Duodenal mucosa (tissue), 2 donors: ENCODE data around the gene TSPAN5.

ENCODE experiments used
- H3K27ac ChIP-seq: one replicate; pipeline ENCODE4 v1.7.0; 2013; ENCODE audit warnings: low read depth, low read length
- H3K27me3 ChIP-seq, 2 donors: one replicate each; pipeline ENCODE4 v1.7.0; 2013; ENCODE audit warnings: low read length in 2 of 2, control low read depth in 1 of 2; ENCODE audit not compliant: insufficient read depth in 2 of 2, control insufficient read depth in 1 of 2
- H3K36me3 ChIP-seq, 2 donors: one replicate each; pipeline ENCODE4 v1.7.0; 2013; ENCODE audit warnings: low read length in 2 of 2, control low read depth in 1 of 2; ENCODE audit not compliant: insufficient read depth in 2 of 2, control insufficient read depth in 1 of 2
- H3K4me1 ChIP-seq, 2 donors: one replicate each; pipeline ENCODE4 v1.7.0; 2013; ENCODE audit warnings: low read length in 2 of 2, control low read depth in 1 of 2; ENCODE audit not compliant: insufficient read depth in 2 of 2, control insufficient read depth in 1 of 2
- H3K4me3 ChIP-seq, 2 donors: one replicate each; pipeline ENCODE4 v1.7.0; 2013; ENCODE audit warnings: low read length in 2 of 2, low read depth in 1 of 2
- H3K9ac ChIP-seq, 2 donors: one replicate each; pipeline ENCODE4 v1.7.0; 2013; ENCODE audit warnings: low read length in 2 of 2, low read depth in 1 of 2
- H3K9me3 ChIP-seq, 2 donors: one replicate each; pipeline ENCODE4 v1.7.0; 2013; ENCODE audit warnings: low read length in 2 of 2, control low read depth in 1 of 2; ENCODE audit not compliant: control insufficient read depth in 1 of 2

The TSPAN5 gene

GRCh38 chr4:98577956-98578355 lies 80.5 kb downstream of the TSPAN5 start:
- H3K9me3 ChIP-seq, result no peaks in the 10 kb centered on the region
- no peaks in the 10 kb centered on the region for H3K4me1 ChIP-seq
- no peak overlapping the region for H3K27ac ChIP-seq
- no peak overlapping the region for H3K4me3 ChIP-seq
- no peak overlapping the region for H3K9ac ChIP-seq
- no peaks in the 10 kb centered on the region for H3K36me3 ChIP-seq
- H3K27me3 ChIP-seq, result no peaks in the 10 kb centered on the region

- no peaks in the 10 kb centered on the region for H3K27me3 ChIP-seq
- H3K9me3 ChIP-seq, result no peaks in the 10 kb centered on the region
- H3K4me3 ChIP-seq, result no peak overlapping the region
- no peak overlapping the region for H3K9ac ChIP-seq
- H3K36me3 ChIP-seq, result no peaks in the 10 kb centered on the region
- no peak overlapping the region for H3K27ac ChIP-seq
- H3K4me1 ChIP-seq, result no peaks in the 10 kb centered on the region
Observed at GRCh38 chr4:98574816-98575215, 83.6 kb downstream of the TSPAN5 start.

- H3K9me3 ChIP-seq, result no peaks in the 10 kb centered on the region
- no peak overlapping the region for H3K27ac ChIP-seq
- H3K4me3 ChIP-seq, result no peak overlapping the region
- no peaks in the 10 kb centered on the region for H3K27me3 ChIP-seq
- no peaks in the 10 kb centered on the region for H3K36me3 ChIP-seq
- no peaks in the 10 kb centered on the region for H3K4me1 ChIP-seq
- no peak overlapping the region for H3K9ac ChIP-seq
Observed at GRCh38 chr4:98573791-98574190, 84.6 kb downstream of the TSPAN5 start.

GRCh38 chr4:98572697-98573096 lies 85.7 kb downstream of the TSPAN5 start:
- no peak overlapping the region for H3K4me3 ChIP-seq
- no peak overlapping the region for H3K27ac ChIP-seq
- no peaks in the 10 kb centered on the region for H3K36me3 ChIP-seq
- no peaks in the 10 kb centered on the region for H3K4me1 ChIP-seq
- no peaks in the 10 kb centered on the region for H3K27me3 ChIP-seq
- no peak overlapping the region for H3K9ac ChIP-seq
- no peaks in the 10 kb centered on the region for H3K9me3 ChIP-seq

- Histone ChIP-seq H3K27me3 (no peaks in the 10 kb centered on the region), H3K36me3 (no peaks in the 10 kb centered on the region), H3K27ac (no peak overlapping the region), H3K4me1 (no peaks in the 10 kb centered on the region), H3K9me3 (no peaks in the 10 kb centered on the region), H3K4me3 (no peak overlapping the region), H3K9ac (no peak overlapping the region)
Observed at GRCh38 chr4:98571161-98571786, 87.1 kb downstream of the TSPAN5 start.

- Histone ChIP-seq H3K4me3 (no peak overlapping the region), H3K27ac (no peak overlapping the region), H3K4me1 (no peaks in the 10 kb centered on the region), H3K9me3 (no peaks in the 10 kb centered on the region), H3K9ac (no peak overlapping the region), H3K27me3 (no peaks in the 10 kb centered on the region), H3K36me3 (no peaks in the 10 kb centered on the region)
Observed at GRCh38 chr4:98570151-98570797, 88.1 kb downstream of the TSPAN5 start.

- Histone ChIP-seq H3K4me1 (no peaks in the 10 kb centered on the region), H3K4me3 (no peak overlapping the region), H3K9ac (no peak overlapping the region), H3K9me3 (no peaks in the 10 kb centered on the region), H3K27ac (no peak overlapping the region), H3K36me3 (no peaks in the 10 kb centered on the region), H3K27me3 (no peaks in the 10 kb centered on the region)
Observed at GRCh38 chr4:98568941-98569663, 89.3 kb downstream of the TSPAN5 start.

GRCh38 chr4:98567611-98568010 lies 90.8 kb downstream of the TSPAN5 start:
- Histone ChIP-seq H3K4me3 (no peak overlapping the region), H3K36me3 (no peaks in the 10 kb centered on the region), H3K9ac (no peak overlapping the region), H3K4me1 (no peaks in the 10 kb centered on the region), H3K27ac (no peak overlapping the region), H3K9me3 (no peaks in the 10 kb centered on the region), H3K27me3 (no peaks in the 10 kb centered on the region)

GRCh38 chr4:98566361-98567008 lies 91.9 kb downstream of the TSPAN5 start:
- Histone ChIP-seq H3K4me3 (no peak overlapping the region), H3K9ac (no peak overlapping the region), H3K4me1 (no peaks in the 10 kb centered on the region), H3K27ac (no peak overlapping the region), H3K27me3 (no peaks in the 10 kb centered on the region), H3K9me3 (no peaks in the 10 kb centered on the region), H3K36me3 (no peaks in the 10 kb centered on the region)

GRCh38 chr4:98565681-98566301 lies 92.6 kb downstream of the TSPAN5 start:
- H3K9me3 ChIP-seq, result no peaks in the 10 kb centered on the region
- H3K27ac ChIP-seq, result no peak overlapping the region
- H3K4me3 ChIP-seq, result no peak overlapping the region
- H3K27me3 ChIP-seq, result no peaks in the 10 kb centered on the region
- H3K9ac ChIP-seq, result no peak overlapping the region
- H3K4me1 ChIP-seq, result no peaks in the 10 kb centered on the region
- H3K36me3 ChIP-seq, result no peaks in the 10 kb centered on the region
